IPS DF 19.7 (cell line): Measurements from ENCODE around the gene MARVELD1.
A peak's percentile ranks its signal among the peaks of the same experiment; 100 is the strongest.
"Not testable (repeated sequence)": the region's sequence is repeated elsewhere in the genome, so short reads cannot be mapped to it uniquely, and the experiment has no call there.

Experiments used
- DNase-seq: peaks from one replicate; pipeline ENCODE4 v3.0.0-alpha.2; 2013; ENCODE audit warnings: low read depth, low spot score

Gene MARVELD1

GRCh38 chr10:97713339-97713825, at the start of gene MARVELD1:
MARVELD1 (plus strand) TSS chr10:97713730; CDS start chr10:97713877, 147 bp downstream.
- DNase-seq = no peak

GRCh38 chr10:97664282-97664850, 49.2 kb upstream of the MARVELD1 start:
- DNase-seq = no peak

- DNase-seq = no peak
Measured at GRCh38 chr10:97666992-97667391, 46.5 kb upstream of the MARVELD1 start.

- no peak for DNase-seq
Measured at GRCh38 chr10:97667463-97667862, 46.1 kb upstream of the MARVELD1 start.

GRCh38 chr10:97669571-97669970, 44.0 kb upstream of the MARVELD1 start:
- no peak for DNase-seq

- no peak for DNase-seq
Measured at GRCh38 chr10:97673736-97674525, 39.6 kb upstream of the MARVELD1 start.

- DNase-seq = no peak
Measured at GRCh38 chr10:97675222-97675621, 38.3 kb upstream of the MARVELD1 start.

- DNase-seq = no peak
Measured at GRCh38 chr10:97676770-97677581, 36.6 kb upstream of the MARVELD1 start.

GRCh38 chr10:97679594-97679993, 33.9 kb upstream of the MARVELD1 start:
- no peak for DNase-seq

- DNase-seq = no peak
Measured at GRCh38 chr10:97682042-97682441, 31.5 kb upstream of the MARVELD1 start.

- no peak for DNase-seq
Measured at GRCh38 chr10:97683556-97684367, 29.8 kb upstream of the MARVELD1 start.

GRCh38 chr10:97684368-97684713, 29.2 kb upstream of the MARVELD1 start:
- not testable (repeated sequence) for DNase-seq

- DNase-seq = no peak
Measured at GRCh38 chr10:97684866-97685394, 28.6 kb upstream of the MARVELD1 start.

GRCh38 chr10:97685395-97685958, 28.1 kb upstream of the MARVELD1 start:
- no peak for DNase-seq

- DNase-seq = no peak
Measured at GRCh38 chr10:97686301-97686961, 27.1 kb upstream of the MARVELD1 start.

GRCh38 chr10:97686962-97687784, 26.4 kb upstream of the MARVELD1 start, which contains the start of gene AVPI1:
AVPI1 (minus strand) TSS chr10:97687241; CDS start chr10:97679905, 7,336 bp downstream.
- peak; percentile 83 for DNase-seq

- no peak for DNase-seq
Measured at GRCh38 chr10:97687785-97688781, 25.4 kb upstream of the MARVELD1 start.

- DNase-seq = no peak
Measured at GRCh38 chr10:97689559-97690020, 23.9 kb upstream of the MARVELD1 start.
